Activated CD4-positive, CD25-positive, alpha-beta regulatory T cell treated with anti-CD3 and anti-CD28 coated beads, Interleukin-2, amount 50 U/mL, for 72 hours (primary cell): ENCODE results near the gene LYST.
"Not testable (repeated sequence)": the region's sequence is repeated elsewhere in the genome, so short reads cannot be mapped to it uniquely, and the experiment has no call there.

ENCODE experiments used
- DNase-seq: peaks from one replicate; pipeline ENCODE4 v3.0.0; 2021

Gene LYST

GRCh38 chr1:235625340-235625739, 241.4 kb downstream of the LYST start:
- DNase-seq = no peak

GRCh38 chr1:235624721-235625333, 241.9 kb downstream of the LYST start:
- no peak for DNase-seq

GRCh38 chr1:235622936-235623779, 243.5 kb downstream of the LYST start:
- no peak for DNase-seq

GRCh38 chr1:235619149-235619548, 247.6 kb downstream of the LYST start:
- DNase-seq = not testable (repeated sequence)

- no peak for DNase-seq
These were observed 248.9 kb downstream of the LYST start for GRCh38 chr1:235617808-235618207.

GRCh38 chr1:235617140-235617539, 249.6 kb downstream of the LYST start:
- DNase-seq = no peak

- DNase-seq = no peak
These were observed 252.2 kb downstream of the LYST start for GRCh38 chr1:235614442-235614954.

- DNase-seq = no peak
These were observed 253.1 kb downstream of the LYST start for GRCh38 chr1:235613602-235614001.

- no peak for DNase-seq
These were observed 253.9 kb downstream of the LYST start for GRCh38 chr1:235612761-235613160.
